GM21423 (cell line): Measurements from ENCODE around the gene LRGUK.
A peak's percentile ranks its signal among the peaks of the same experiment; 100 is the strongest.
"Not testable (repeated sequence)": the region's sequence is repeated elsewhere in the genome, so short reads cannot be mapped to it uniquely, and the experiment has no call there.

ENCODE experiments used
- ATAC-seq: cut with Tn5 transposase; IDR thresholded peaks from one replicate; pipeline ENCODE4 v1.9.1; 2021; ENCODE audit warnings: mild to moderate bottlenecking, moderate library complexity; ENCODE audit not compliant: unreplicated experiment

The LRGUK gene, protein sequence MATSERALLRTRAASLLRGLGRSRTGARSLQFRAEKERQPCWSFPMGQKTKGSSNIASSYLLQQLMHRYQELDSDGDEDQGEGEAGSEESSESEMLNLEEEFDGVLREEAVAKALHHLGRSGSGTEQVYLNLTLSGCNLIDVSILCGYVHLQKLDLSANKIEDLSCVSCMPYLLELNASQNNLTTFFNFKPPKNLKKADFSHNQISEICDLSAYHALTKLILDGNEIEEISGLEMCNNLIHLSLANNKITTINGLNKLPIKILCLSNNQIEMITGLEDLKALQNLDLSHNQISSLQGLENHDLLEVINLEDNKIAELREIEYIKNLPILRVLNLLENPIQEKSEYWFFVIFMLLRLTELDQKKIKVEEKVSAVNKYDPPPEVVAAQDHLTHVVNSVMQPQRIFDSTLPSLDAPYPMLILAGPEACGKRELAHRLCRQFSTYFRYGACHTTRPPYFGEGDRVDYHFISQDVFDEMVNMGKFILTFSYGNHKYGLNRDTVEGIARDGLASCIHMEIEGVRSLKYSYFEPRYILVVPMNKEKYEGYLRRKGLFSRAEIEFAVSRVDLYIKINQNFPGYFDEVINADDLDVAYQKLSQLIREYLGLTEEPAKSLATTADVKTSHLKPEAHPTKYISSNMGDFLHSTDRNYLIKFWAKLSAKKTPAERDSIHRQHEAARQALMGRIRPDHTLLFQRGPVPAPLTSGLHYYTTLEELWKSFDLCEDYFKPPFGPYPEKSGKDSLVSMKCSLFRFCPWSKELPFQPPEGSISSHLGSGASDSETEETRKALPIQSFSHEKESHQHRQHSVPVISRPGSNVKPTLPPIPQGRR

DNA sequence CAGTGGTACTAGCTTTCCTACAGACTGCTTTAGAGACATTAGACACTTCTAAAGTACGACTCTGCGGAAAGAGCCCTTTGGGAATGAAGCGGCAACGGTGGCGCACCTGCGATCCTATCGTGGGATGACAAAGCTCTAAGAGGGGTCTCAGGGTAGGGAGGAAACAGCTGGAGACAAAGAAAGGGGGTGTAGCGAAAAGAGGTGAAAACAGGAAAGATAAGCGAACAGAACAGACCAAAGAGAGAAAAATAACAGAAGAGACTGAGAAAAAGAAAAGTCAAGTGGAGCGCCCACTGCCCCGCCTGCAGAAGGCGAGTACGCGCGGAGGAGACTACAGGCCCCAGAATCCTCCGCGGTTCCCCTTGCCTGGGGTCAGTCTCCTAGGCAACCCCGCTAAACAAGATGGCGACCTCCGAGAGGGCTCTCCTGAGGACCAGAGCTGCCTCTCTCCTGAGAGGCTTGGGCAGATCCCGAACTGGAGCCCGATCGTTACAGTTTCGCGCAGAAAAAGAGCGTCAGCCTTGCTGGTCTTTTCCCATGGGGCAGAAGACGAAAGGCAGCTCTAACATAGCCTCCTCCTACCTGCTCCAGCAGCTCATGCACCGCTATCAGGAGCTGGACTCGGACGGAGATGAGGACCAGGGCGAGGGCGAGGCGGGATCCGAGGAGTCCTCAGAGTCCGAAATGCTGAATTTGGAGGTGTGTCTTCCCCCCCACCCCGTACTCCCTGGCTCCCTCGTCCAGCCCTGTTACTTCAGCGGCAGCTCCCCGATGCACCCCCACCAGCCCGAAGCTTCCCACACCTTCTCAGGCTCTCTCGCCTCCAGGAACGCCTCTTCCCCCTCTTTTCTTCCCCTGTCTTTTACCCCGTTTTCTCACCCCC lies at the start of gene LRGUK:
LRGUK (plus strand) TSS at position 375 of the 883 bp plus-strand sequence; CDS start at position 403, 28 bp downstream.
- ATAC-seq = peak; percentile 100

DNA sequence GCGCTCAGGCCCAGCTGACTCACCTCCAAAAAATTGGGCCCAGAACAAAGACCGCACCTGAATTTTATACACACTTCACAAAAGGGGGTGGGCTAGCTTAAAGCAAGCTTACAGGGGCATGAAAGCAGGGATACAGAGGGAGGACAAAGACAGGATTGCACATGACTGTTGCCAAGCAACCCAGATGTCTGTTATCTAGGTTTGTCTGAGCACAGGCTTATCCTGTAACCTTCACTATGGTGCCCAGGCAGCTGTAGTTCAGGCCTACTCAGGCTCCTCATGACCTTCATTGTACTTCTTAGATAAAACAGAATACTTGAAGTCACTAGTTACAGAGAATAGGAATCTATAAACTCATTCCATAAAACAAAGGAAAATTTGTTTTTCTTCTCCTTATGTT lies 49.6 kb upstream of the LRGUK start:
- ATAC-seq = not testable (repeated sequence)

DNA sequence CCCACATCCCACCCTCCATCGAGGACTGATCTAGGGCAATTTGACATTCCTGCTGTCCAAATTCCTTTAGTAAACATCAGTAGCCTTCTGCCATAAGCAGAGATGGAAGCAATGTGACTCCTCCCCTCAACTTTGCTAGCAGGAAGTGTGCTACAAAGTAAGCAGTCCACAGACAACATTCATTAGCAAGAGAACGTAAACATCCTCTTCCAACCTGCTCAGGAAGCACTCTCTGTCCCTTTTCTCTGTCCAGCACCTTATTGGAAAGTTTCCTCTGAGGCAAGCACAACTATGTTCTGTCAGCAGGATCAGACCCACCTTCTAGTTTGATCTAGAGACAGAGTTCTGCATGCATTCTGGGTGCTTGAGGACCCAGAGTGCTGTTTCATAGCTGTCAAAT lies 48.1 kb upstream of the LRGUK start:
- no peak for ATAC-seq

- no peak for ATAC-seq
Measured at GRCh38 chr7:134081695-134082094, 45.4 kb upstream of the LRGUK start.

DNA sequence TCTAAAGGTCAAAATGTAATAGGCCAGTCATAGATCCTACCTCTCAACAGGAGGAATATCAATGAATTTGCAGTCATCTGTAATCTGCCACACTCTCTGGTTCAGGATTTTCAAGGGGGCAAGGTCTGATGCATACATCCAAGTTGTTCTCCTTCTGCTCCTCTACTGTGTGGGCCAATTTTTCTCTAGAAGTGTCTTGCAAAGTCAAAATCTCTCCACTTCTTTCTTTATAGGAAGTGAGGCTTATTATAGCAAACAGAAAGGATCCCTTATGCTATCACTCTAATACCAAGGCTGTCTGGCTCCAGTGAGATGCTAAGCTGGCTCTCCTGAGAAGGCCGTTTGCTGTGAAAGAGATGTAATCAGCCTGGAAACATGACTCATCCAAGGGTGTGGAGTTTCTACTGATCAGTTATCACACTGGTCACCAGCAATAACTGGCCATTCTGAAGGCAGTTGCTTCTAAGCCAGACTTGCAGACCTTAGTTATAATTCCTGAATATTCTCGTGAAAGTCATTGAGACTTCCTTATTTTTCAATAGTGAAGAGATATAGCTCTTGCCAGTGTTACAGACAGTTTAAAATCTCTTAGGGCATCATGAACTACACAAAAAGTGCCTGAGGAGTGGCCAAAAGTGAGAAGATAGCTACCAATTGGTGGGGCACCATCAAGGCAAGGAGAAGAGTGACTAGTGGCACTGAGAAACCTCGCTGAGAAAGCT lies 43.2 kb upstream of the LRGUK start:
- ATAC-seq = no peak

GRCh38 chr7:134084488-134085144 lies 42.5 kb upstream of the LRGUK start:
- ATAC-seq = no peak

GRCh38 chr7:134085311-134085710 lies 41.8 kb upstream of the LRGUK start:
- ATAC-seq = no peak

DNA sequence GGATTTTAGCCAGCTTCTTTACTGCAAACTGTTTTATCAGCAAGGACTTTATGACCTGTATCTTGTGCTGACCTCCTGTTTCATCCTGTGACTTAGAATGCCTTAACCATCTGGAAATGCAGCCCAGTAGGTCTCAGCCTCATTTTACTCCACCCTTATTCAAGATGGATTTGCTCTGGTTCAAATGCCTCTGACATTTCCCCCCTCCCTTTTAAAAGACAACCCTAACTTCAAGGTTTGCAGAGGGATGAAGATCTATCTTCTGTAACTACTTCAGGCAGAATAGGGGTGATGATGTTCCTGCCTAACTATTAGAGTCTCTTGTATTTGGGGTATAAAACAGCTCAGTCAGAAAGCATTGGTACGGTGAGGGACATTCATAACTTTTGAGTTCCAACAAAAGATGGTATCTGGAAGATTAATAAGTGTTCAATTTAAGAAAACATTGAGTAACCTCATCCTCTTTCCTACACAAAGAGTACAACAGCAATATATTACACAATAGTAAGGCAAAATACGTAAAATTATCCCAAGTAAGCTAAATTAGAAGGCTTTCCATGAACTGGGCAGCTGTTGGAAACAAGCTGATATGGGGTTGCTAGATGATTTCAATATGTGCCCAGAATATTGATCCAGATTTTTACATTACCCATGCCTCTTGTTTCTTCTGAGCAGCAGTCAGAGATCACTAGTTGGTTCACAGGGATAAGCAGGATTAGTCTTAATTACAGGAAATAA lies 40.0 kb upstream of the LRGUK start:
- ATAC-seq = no peak

DNA sequence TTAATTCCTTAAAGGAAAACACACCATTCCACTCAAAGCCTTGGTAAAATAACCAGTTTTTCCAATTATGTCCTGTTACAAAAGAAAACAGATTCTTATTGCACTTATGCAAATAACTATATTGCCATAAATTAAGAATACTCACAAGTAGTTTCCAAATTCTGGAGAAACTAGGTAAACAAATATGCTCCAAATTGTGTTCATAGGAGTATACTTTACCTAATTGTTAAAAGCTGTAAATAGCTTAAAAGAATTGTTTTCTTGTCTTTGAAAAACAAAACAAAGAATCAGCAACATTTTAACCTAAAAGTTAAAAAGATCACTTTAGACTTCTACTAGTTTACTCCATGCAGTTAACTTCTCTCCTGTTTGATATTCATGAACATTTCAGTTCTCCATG lies 38.9 kb upstream of the LRGUK start:
- ATAC-seq = no peak

- no peak for ATAC-seq
Measured at GRCh38 chr7:134089446-134089845, 37.7 kb upstream of the LRGUK start.

DNA sequence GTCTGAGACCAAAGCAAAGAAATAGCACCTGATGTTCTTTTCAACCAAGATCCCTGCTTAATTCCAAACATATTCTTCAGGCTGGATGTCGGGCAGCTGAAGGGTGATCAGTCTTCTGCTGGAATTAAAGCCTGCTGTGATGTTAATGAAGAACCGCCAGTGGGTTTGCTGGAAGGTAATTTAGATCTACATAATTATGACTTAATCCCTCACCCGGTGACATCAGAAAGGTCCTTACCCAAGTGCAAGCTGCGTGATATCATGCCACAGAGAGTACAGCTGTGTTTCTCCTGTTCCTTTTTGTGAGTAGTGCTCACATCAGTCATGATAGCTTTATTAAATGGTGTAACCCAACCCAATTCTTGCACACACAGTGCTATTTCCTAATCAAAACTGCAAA lies 29.1 kb upstream of the LRGUK start:
- ATAC-seq = no peak

GRCh38 chr7:134101716-134102115 lies 25.4 kb upstream of the LRGUK start:
- no peak for ATAC-seq

DNA sequence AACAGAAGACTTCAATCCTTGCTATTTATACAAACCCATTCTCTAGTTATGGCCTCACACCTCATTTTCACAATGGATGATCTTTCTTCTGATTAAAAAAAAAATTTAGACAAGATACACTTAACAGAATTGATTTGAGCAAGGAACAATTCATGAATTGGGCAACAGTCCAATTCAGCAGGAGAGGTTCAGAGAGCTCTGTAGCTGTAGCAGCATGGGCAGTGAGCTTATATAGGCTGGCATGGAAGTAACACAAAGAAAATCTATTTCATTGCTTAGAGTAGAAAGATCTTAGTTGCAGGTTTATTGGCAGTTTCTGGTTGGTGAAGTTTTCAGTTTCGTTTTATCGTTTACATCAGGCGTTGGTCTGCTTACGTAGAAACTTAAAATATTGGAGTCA lies 23.0 kb upstream of the LRGUK start:
- ATAC-seq = no peak

DNA sequence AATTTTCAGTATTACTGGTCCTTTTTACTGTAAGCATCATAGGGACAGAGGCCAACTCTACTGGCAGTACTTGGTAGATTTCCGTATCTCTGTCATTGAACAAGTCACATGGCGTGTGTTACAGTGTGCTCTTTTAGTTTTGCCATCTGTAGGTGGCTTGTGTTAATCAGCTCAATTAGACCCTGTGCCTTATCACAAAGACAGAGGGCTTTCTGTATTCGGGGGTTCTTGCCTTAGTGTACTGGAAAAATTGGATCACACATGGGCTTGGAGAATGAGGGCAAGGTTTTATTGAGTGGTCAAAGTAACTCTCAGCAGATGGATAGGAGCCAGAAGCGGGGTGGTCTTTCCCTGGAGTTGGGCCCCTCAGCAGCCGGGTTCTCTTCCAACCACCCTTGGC lies 21.3 kb upstream of the LRGUK start:
- ATAC-seq = no peak

DNA sequence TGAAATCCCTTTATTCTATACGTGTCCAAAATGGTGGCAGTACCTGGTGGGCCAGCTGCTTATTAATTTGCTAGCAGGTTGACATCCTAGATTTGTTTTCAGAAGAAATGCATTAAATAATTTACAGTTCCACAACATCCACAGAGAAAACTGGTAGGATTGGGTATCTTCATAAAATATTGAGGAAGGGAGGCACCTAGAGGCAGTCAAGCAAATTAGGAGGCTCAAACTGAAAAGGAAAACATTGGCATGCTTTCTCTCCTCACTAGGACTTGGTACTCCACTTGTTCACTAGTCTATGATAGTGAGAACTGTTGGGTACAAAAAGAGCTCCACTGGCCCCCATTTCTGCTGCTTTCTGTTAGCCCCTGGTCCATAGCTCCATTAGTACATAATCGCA lies 18.3 kb upstream of the LRGUK start:
- no peak for ATAC-seq

DNA sequence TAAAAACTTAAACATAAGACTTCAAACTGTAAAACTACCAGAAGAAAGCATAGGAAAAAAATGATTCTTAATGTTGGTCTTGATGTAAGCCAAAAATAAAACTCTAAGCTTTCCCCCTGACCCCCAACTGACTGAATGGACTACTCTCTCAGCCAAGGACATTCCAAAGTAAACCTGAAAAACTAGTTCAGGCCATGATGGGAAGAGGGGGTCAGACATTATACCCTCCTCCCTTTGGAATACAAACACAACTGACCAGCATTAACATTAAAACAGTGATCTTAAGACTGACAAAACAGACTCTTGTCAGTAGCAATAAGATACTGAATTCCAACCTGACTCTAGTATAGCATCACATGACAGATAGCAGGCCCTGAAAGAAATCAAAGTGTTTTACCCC lies 13.5 kb upstream of the LRGUK start:
- ATAC-seq = no peak

GRCh38 chr7:134114992-134115391 lies 12.1 kb upstream of the LRGUK start:
- ATAC-seq = no peak

DNA sequence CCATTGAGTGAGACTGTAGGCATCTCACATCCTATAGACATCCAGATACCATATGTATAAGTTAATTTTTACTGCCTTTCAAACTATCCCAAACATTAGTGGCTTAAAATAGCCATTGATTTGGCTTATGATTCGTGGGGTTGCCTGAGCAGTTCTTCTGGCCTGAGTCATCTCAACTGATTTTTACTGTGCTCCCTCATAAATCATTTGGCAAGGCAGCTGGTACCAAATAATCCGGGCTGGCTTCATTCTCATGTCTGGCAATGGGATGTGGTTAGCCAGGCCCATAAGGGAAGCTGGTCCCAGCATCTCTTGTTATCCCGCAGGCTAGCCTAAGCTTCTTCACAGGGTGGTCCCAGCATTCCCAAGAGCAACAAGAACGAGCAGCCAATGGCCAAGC lies 6.7 kb upstream of the LRGUK start:
- ATAC-seq = no peak

DNA sequence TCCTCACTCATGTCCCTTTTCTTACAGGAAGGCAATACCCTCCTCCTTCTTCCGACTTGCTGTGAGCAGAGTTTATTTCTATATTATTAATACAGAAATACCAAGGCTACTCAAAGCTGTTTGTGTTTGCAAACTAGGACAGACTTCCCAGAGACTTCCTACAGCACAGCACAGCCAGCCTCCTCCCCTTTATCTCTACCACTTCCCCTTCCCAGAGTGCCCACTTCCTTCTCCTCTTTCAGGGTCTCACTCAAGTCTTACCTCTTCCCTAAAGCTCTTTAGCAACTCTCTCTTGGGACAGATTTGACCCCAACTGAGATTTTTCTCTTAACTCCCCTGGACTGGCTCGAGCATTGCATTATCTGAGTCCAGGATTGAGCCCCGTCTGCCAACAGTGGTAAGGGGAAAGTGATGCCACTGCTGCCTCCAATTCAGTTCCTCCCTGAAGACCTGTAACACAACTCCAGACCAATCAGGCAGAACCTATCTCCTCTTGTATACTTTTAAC lies 5.5 kb upstream of the LRGUK start:
- no peak for ATAC-seq
